HEK293 (cell line): ENCODE measurements around the gene RPAP3.

Experiments used
- CTCF ChIA-PET: fragments of 350-600 bp; formaldehyde crosslinking; extraction: SDS; loops from one replicate; lab custom pipeline; 2021; ENCODE audit warnings: antibody characterized with exemption; lab: Yijun Ruan, JAX
- POLR2A ChIA-PET: fragments of 300-600 bp; formaldehyde crosslinking; extraction: SDS; loops from one replicate; lab custom pipeline; 2020; ENCODE audit warnings: antibody characterized with exemption, inconsistent platforms; lab: Yijun Ruan, JAX
- H3K27ac ChIP-seq: fragments of 200-500 bp; sonication (Bioruptor generic); 2 replicates; pipeline ENCODE4 v1.5.1; 2014; ENCODE audit warnings: low read depth, low read length, control low read depth, inconsistent platforms; ENCODE audit errors: extremely low read depth
- H3K36me3 ChIP-seq, 2 experiments: fragments of 200-500 bp in 1 of 2; sonication (Bioruptor generic) in 1 of 2; 1 replicate in 1 of 2; 2 replicates in 1 of 2; pipeline ENCODE4 v1.5.1; 2014 to 2017; ENCODE audit warnings: inconsistent platforms in 2 of 2, low read length in 2 of 2; ENCODE audit not compliant: control insufficient read depth in 2 of 2, insufficient read depth in 1 of 2
- H3K4me1 ChIP-seq: fragments of 200-500 bp; sonication (Bioruptor generic); 2 replicates; pipeline ENCODE4 v1.5.1; 2014; ENCODE audit warnings: mild to moderate bottlenecking, low read length, inconsistent platforms; ENCODE audit not compliant: control insufficient read depth, insufficient read depth
- H3K4me3 ChIP-seq: 2 replicates; pipeline ENCODE4 v1.5.1; 2011; ENCODE audit warnings: low read depth, mild to moderate bottlenecking, control low read depth, low read length, moderate library complexity
- H3K9me3 ChIP-seq: fragments of 200-500 bp; sonication (Bioruptor generic); 2 replicates; pipeline ENCODE4 v1.5.1; 2014; ENCODE audit warnings: low read depth, low read length, inconsistent platforms; ENCODE audit not compliant: control insufficient read depth, insufficient read depth
- BCL11B ChIP-seq: fragments of 450-650 bp; formaldehyde crosslinking; IDR thresholded peaks from 2 replicates; pipeline ENCODE4 v1.5.1; 2016; ENCODE audit warnings: low read depth, missing biosample characterization, missing genetic modification characterization
- EGR2 ChIP-seq: fragments of 450-650 bp; formaldehyde crosslinking; IDR thresholded peaks from 2 replicates; pipeline ENCODE4 v1.5.1; 2016; ENCODE audit warnings: low read depth, missing biosample characterization, missing genetic modification characterization
- INSM2 ChIP-seq: fragments of 450-650 bp; formaldehyde crosslinking; IDR thresholded peaks from 2 replicates; pipeline ENCODE4 v1.5.1; 2016; ENCODE audit warnings: missing biosample characterization, missing genetic modification characterization
- PRDM1 ChIP-seq: fragments of 450-650 bp; formaldehyde crosslinking; IDR thresholded peaks from 2 replicates; pipeline ENCODE4; 2016; ENCODE audit warnings: missing biosample characterization, missing genetic modification characterization
- PRDM6 ChIP-seq: fragments of 450-650 bp; formaldehyde crosslinking; IDR thresholded peaks from 2 replicates; pipeline ENCODE4 v1.5.1; 2017; ENCODE audit warnings: missing biosample characterization, missing genetic modification characterization
- YY1 ChIP-seq: fragments of 450-650 bp; formaldehyde crosslinking; IDR thresholded peaks from 2 replicates; pipeline ENCODE4 v1.5.1; 2018; ENCODE audit warnings: missing biosample characterization, missing genetic modification characterization
- ZBTB11 ChIP-seq: fragments of 450-650 bp; formaldehyde crosslinking; conservative IDR thresholded peaks from 2 replicates; pipeline ENCODE4 v1.5.1; 2016; ENCODE audit warnings: low read depth, missing biosample characterization, missing genetic modification characterization
- ZBTB26 ChIP-seq: fragments of 450-650 bp; formaldehyde crosslinking; optimal IDR thresholded peaks from 2 replicates; pipeline ENCODE3; 2016; ENCODE audit warnings: missing biosample characterization, mild to moderate bottlenecking, missing genetic modification characterization
- ZBTB48 ChIP-seq: fragments of 450-650 bp; formaldehyde crosslinking; IDR thresholded peaks from 2 replicates; pipeline ENCODE4 v1.5.1; 2016; ENCODE audit warnings: missing biosample characterization, missing genetic modification characterization
- ZBTB8A ChIP-seq: fragments of 450-650 bp; formaldehyde crosslinking; IDR thresholded peaks from 2 replicates; pipeline ENCODE4 v1.5.1; 2016; ENCODE audit warnings: missing biosample characterization, missing genetic modification characterization
- ZIC2 ChIP-seq: fragments of 450-650 bp; formaldehyde crosslinking; IDR thresholded peaks from 2 replicates; pipeline ENCODE4 v1.5.1; 2016; ENCODE audit warnings: missing biosample characterization, missing genetic modification characterization
- ZNF155 ChIP-seq: fragments of 450-650 bp; formaldehyde crosslinking; IDR thresholded peaks from 2 replicates; pipeline ENCODE4 v1.5.1; 2016; ENCODE audit warnings: missing biosample characterization, missing genetic modification characterization
- ZNF2 ChIP-seq: fragments of 450-650 bp; formaldehyde crosslinking; IDR thresholded peaks from 2 replicates; pipeline ENCODE4 v1.5.1; 2016; ENCODE audit warnings: missing biosample characterization, missing genetic modification characterization
- ZNF354C ChIP-seq: fragments of 450-650 bp; formaldehyde crosslinking; IDR thresholded peaks from 2 replicates; pipeline ENCODE4 v1.5.1; 2016; ENCODE audit warnings: missing biosample characterization, missing genetic modification characterization, low read depth, borderline replicate concordance
- ZNF624 ChIP-seq: fragments of 450-650 bp; formaldehyde crosslinking; IDR thresholded peaks from 2 replicates; pipeline ENCODE4 v1.5.1; 2017; ENCODE audit warnings: missing biosample characterization, missing genetic modification characterization
- ZNF654 ChIP-seq: fragments of 450-650 bp; formaldehyde crosslinking; IDR thresholded peaks from 2 replicates; pipeline ENCODE4 v1.5.1; 2016; ENCODE audit warnings: low read depth, missing biosample characterization, missing genetic modification characterization
- ZNF677 ChIP-seq: fragments of 450-650 bp; IDR thresholded peaks from 2 replicates; pipeline ENCODE4 v1.5.0; 2018; ENCODE audit warnings: missing biosample characterization, mild to moderate bottlenecking, missing genetic modification characterization, moderate library complexity
- ZNF747 ChIP-seq: fragments of 450-650 bp; formaldehyde crosslinking; IDR thresholded peaks from 2 replicates; pipeline ENCODE4 v1.5.1; 2016; ENCODE audit warnings: missing biosample characterization, missing genetic modification characterization
- ZNF776 ChIP-seq: fragments of 450-650 bp; formaldehyde crosslinking; IDR thresholded peaks from 2 replicates; pipeline ENCODE4 v1.5.0; 2017; ENCODE audit warnings: missing biosample characterization, missing genetic modification characterization, borderline replicate concordance
- ZNF792 ChIP-seq: fragments of 450-650 bp; formaldehyde crosslinking; IDR thresholded peaks from 2 replicates; pipeline ENCODE4 v1.5.1; 2016; ENCODE audit warnings: missing biosample characterization, missing genetic modification characterization
- ZSCAN18 ChIP-seq: fragments of 450-650 bp; formaldehyde crosslinking; IDR thresholded peaks from 2 replicates; pipeline ENCODE4 v1.5.1; 2016; ENCODE audit warnings: missing biosample characterization, missing genetic modification characterization
- ZSCAN23 ChIP-seq: fragments of 450-650 bp; formaldehyde crosslinking; IDR thresholded peaks from 2 replicates; pipeline ENCODE4 v1.5.1; 2016; ENCODE audit warnings: missing biosample characterization, missing genetic modification characterization
- ZXDB ChIP-seq: fragments of 450-650 bp; formaldehyde crosslinking; IDR thresholded peaks from 2 replicates; pipeline ENCODE4 v1.5.1; 2016; ENCODE audit warnings: missing biosample characterization, missing genetic modification characterization

RPAP3 gene

GRCh38 chr12:47712171-47712570 is 6.3 kb upstream of the RPAP3 start:
- ChIA-PET CTCF (interaction anchor here (0.6 to 22.5 kb wide), 4 partner anchors 31 to 215 kb away, joined by 3 to 353 read pairs (median 137); no protein-coding TSS in a partner anchor), POLR2A (no interaction called here)
- H3K27ac ChIP-seq = no peak overlapping the region
- TF ChIP-seq YY1 = no peak
- TF ChIP-seq ZNF155 = no peak
- no peak for TF ChIP-seq ZNF354C (tag by site-specific recombination)
- no peak for TF ChIP-seq ZNF624 (tag by site-specific recombination)
- no peak for TF ChIP-seq ZSCAN18 (tag by site-specific recombination)
- TF ChIP-seq ZNF792 = no peak
- TF ChIP-seq ZBTB48 (tag by site-specific recombination) = no peak
- TF ChIP-seq PRDM1 (tag by site-specific recombination) = no peak
- no peak for TF ChIP-seq BCL11B
- TF ChIP-seq ZSCAN23 (tag by site-specific recombination) = no peak
- no peaks in the 10 kb centered on the region for H3K36me3 ChIP-seq
- H3K9me3 ChIP-seq = no peaks in the 10 kb centered on the region
- no peaks in the 10 kb centered on the region for H3K4me1 ChIP-seq
- no peak overlapping the region for H3K4me3 ChIP-seq

GRCh38 chr12:47711448-47711847 is 5.6 kb upstream of the RPAP3 start:
- POLR2A ChIA-PET = interaction anchor here (0.6 kb wide), 1 partner anchor 69 kb away, joined by 5 read pairs; no protein-coding TSS in a partner anchor
- Histone ChIP-seq H3K4me3 (no peak overlapping the region), H3K27ac (no peak overlapping the region), H3K36me3 (no peaks in the 10 kb centered on the region), H3K9me3 (no peaks in the 10 kb centered on the region), H3K4me1 (no peaks in the 10 kb centered on the region)
- TF ChIP-seq ZBTB26 (tag by site-specific recombination) (no peak), EGR2 (tag by site-specific recombination) (no peak), INSM2 (tag by site-specific recombination) (no peak)
- CTCF ChIA-PET = interaction anchor here (0.6 to 11.4 kb wide), 4 partner anchors 68 to 787 kb away, joined by 3 to 271 read pairs (median 6); no protein-coding TSS in a partner anchor

- H3K9me3 ChIP-seq = no peaks in the 10 kb centered on the region
- no peaks in the 10 kb centered on the region for H3K4me1 ChIP-seq
- H3K27ac ChIP-seq = no peak overlapping the region
- CTCF ChIA-PET = interaction anchor here (0.6 to 11.4 kb wide), 7 partner anchors 19 to 473 kb away, joined by 3 to 271 read pairs (median 6); no protein-coding TSS in a partner anchor
- H3K36me3 ChIP-seq = no peaks in the 10 kb centered on the region
- POLR2A ChIA-PET = no interaction called here
- H3K4me3 ChIP-seq = no peak overlapping the region
- no peak for TF ChIP-seq ZNF776 (tag by site-specific recombination)
- no peak for TF ChIP-seq ZNF2 (tag by site-specific recombination)
- TF ChIP-seq ZBTB8A (tag by site-specific recombination) = no peak
- no peak for TF ChIP-seq ZNF677
- no peak for TF ChIP-seq ZXDB
- no peak for TF ChIP-seq ZNF654
- no peak for TF ChIP-seq ZBTB11 (tag by site-specific recombination)
- no peak for TF ChIP-seq PRDM6 (tag by site-specific recombination)
- TF ChIP-seq ZIC2 (tag by site-specific recombination) = no peak
- TF ChIP-seq ZNF747 (tag by site-specific recombination) = no peak
Observed at GRCh38 chr12:47710278-47710677, 4.4 kb upstream of the RPAP3 start.
